A549 (cell line): ENCODE measurements around the gene WDR62. TPM values are rescaled to one million over a fixed set of nuclear protein-coding genes. Genes with fewer than 3 reads are reported as not detected.

Source experiments
- ATAC-seq, 2 experiments: fragments of 200-7000 bp in 1 of 2; fragments of >200 bp in 1 of 2; cut with Nextera tagmentation in 1 of 2; cut with Tn5 transposase in 1 of 2; 3 replicates each; pipeline versions ENCODE4 v1.8.0 to v1.9.1; 2018 to 2020; ENCODE audit warnings: mild to moderate bottlenecking in 1 of 2, moderate library complexity in 1 of 2
- CTCF ChIA-PET: fragments of 300-600 bp; sonication (Branson Sonifier 250); formaldehyde crosslinking; extraction: SDS; loops from one replicate; lab custom pipeline; 2021; ENCODE audit warnings: antibody characterized with exemption, inconsistent platforms; lab: Yijun Ruan, JAX
- POLR2A ChIA-PET: fragments of 350-600 bp; formaldehyde crosslinking; extraction: SDS; loops from one replicate; lab custom pipeline; 2021; ENCODE audit warnings: antibody characterized with exemption, inconsistent platforms; lab: Yijun Ruan, JAX
- DNase-seq, 2 experiments: peaks; one replicate each; pipeline versions ENCODE4 v3.0.0 to v3.0.0-alpha.2; 2011 to 2016; ENCODE audit warnings: low read depth in 1 of 2, low spot score in 1 of 2
- FAIRE-seq: peaks from 2 replicates; lab custom pipeline; 2011; peaks lifted over from hg19 to GRCh38; lab: Jason Lieb, UNC
- H3K27ac ChIP-seq, 2 experiments: fragments of >200 bp; sonication (Bioruptor Twin); formaldehyde crosslinking; 3 replicates each; pipeline ENCODE4 v1.5.1; 2016 to 2017
- H3K4me1 ChIP-seq: fragments of >200 bp; sonication (Bioruptor Twin); formaldehyde crosslinking; 3 replicates; pipeline ENCODE4 v1.6.1; 2016
- H3K4me2 ChIP-seq: fragments of >200 bp; sonication (Bioruptor Twin); formaldehyde crosslinking; 3 replicates; pipeline ENCODE4 v1.6.1; 2016
- H3K4me3 ChIP-seq: fragments of >200 bp; sonication (Bioruptor Twin); formaldehyde crosslinking; 3 replicates; pipeline ENCODE4 v1.5.1; 2016
- H3K9me3 ChIP-seq: fragments of >200 bp; sonication (Bioruptor Twin); formaldehyde crosslinking; 3 replicates; pipeline ENCODE4 v1.6.1; 2016
- ATOH8 ChIP-seq: fragments of 250-450 bp; sonication (Bioruptor Pico); IDR thresholded peaks from 2 replicates; pipeline ENCODE4 v1.5.0; 2020; ENCODE audit warnings: low read depth, mild to moderate bottlenecking, moderate library complexity
- BCL3 ChIP-seq: fragments of >200 bp; sonication (Bioruptor Twin); formaldehyde crosslinking; IDR thresholded peaks from 3 replicates; pipeline ENCODE4 v1.6.1; 2016
- BHLHE40 ChIP-seq: IDR thresholded peaks from 2 replicates; pipeline ENCODE4 v1.6.1; 2012; ENCODE audit warnings: low read depth, low read length, inconsistent platforms
- CBX2 ChIP-seq: fragments of 200-600 bp; sonication (generic); IDR thresholded peaks from 2 replicates; pipeline ENCODE4 v1.6.1; 2016; ENCODE audit warnings: low read depth, mild to moderate bottlenecking, borderline replicate concordance
- CEBPB ChIP-seq, 2 experiments: fragments of >200 bp in 1 of 2; sonication (Bioruptor Twin) in 1 of 2; formaldehyde crosslinking in 1 of 2; IDR thresholded peaks; 2 replicates each; pipeline ENCODE4 v1.6.1; 2012 to 2016
- EHF ChIP-seq: fragments of 250-450 bp; sonication (Bioruptor Pico); IDR thresholded peaks from 2 replicates; pipeline ENCODE4 v1.5.0; 2020; ENCODE audit warnings: mild to moderate bottlenecking
- FOSB ChIP-seq: fragments of 250-450 bp; sonication (Bioruptor Pico); IDR thresholded peaks from 2 replicates; pipeline ENCODE4 v1.5.0; 2020; ENCODE audit warnings: mild to moderate bottlenecking, moderate library complexity
- HDAC2 ChIP-seq: fragments of 200-600 bp; sonication (generic); IDR thresholded peaks from 2 replicates; pipeline ENCODE4 v1.6.1; 2016
- HES2 ChIP-seq: fragments of >200 bp; sonication (Bioruptor Twin); formaldehyde crosslinking; IDR thresholded peaks from 2 replicates; pipeline ENCODE4 v1.6.1; 2016
- HMGXB4 ChIP-seq: fragments of 250-450 bp; sonication (Bioruptor Pico); IDR thresholded peaks from 2 replicates; pipeline ENCODE4 v1.5.0; 2021; ENCODE audit warnings: mild to moderate bottlenecking, moderate library complexity, borderline replicate concordance
- HOXA7 ChIP-seq: fragments of 250-450 bp; sonication (Bioruptor Pico); IDR thresholded peaks from 2 replicates; pipeline ENCODE4 v1.5.0; 2020; ENCODE audit warnings: mild to moderate bottlenecking, moderate library complexity
- HOXB5 ChIP-seq: fragments of 250-450 bp; sonication (Bioruptor Pico); IDR thresholded peaks from 2 replicates; pipeline ENCODE4 v1.5.0; 2020; ENCODE audit warnings: mild to moderate bottlenecking, moderate library complexity
- JUN ChIP-seq, 2 experiments: fragments of >200 bp; sonication (Bioruptor Twin); formaldehyde crosslinking; IDR thresholded peaks; 2 replicates in 1 of 2; 3 replicates in 1 of 2; pipeline ENCODE4 v1.6.1; 2016 to 2017
- JUNB ChIP-seq: fragments of >200 bp; sonication (Bioruptor Twin); formaldehyde crosslinking; IDR thresholded peaks from 2 replicates; pipeline ENCODE4 v1.6.1; 2016
- MAFK ChIP-seq: fragments of 450-650 bp; IDR thresholded peaks from 2 replicates; pipeline ENCODE4 v1.6.1; 2014; ENCODE audit not compliant: partially characterized antibody
- MAX ChIP-seq: IDR thresholded peaks from 2 replicates; pipeline ENCODE4 v1.6.1; 2012
- MYC ChIP-seq: IDR thresholded peaks from 2 replicates; pipeline ENCODE4 v1.6.1; 2012; ENCODE audit warnings: mild to moderate bottlenecking, inconsistent platforms, low read length, improper control_type of control experiment, borderline replicate concordance
- NFE2L2 ChIP-seq: fragments of 150-350 bp; conservative IDR thresholded peaks from 2 replicates; pipeline ENCODE4 v1.6.1; 2014; ENCODE audit warnings: low read length
- PBX3 ChIP-seq: IDR thresholded peaks from 2 replicates; pipeline ENCODE4 v1.6.1; 2012
- POLR2AphosphoS2 ChIP-seq: conservative IDR thresholded peaks from 2 replicates; pipeline ENCODE4 v1.6.1; 2012; ENCODE audit warnings: low read length, improper control_type of control experiment, inconsistent platforms
- RAD21 ChIP-seq, 2 experiments: fragments of >200 bp in 1 of 2; sonication (Bioruptor Twin) in 1 of 2; formaldehyde crosslinking in 1 of 2; IDR thresholded peaks in 1 of 2; conservative IDR thresholded peaks in 1 of 2; 2 replicates in 1 of 2; 3 replicates in 1 of 2; pipeline ENCODE4 v1.6.1; 2012 to 2018; ENCODE audit warnings: inconsistent platforms in 1 of 2
- RCOR1 ChIP-seq: fragments of 150-350 bp; IDR thresholded peaks from 2 replicates; pipeline ENCODE4 v1.6.1; 2014; ENCODE audit warnings: antibody characterized with exemption, low read length, low read depth
- USF2 ChIP-seq: fragments of 450-650 bp; IDR thresholded peaks from 2 replicates; pipeline ENCODE4 v1.6.1; 2014; ENCODE audit warnings: antibody characterized with exemption
- ZSCAN20 ChIP-seq: fragments of 250-450 bp; sonication (Bioruptor Pico); IDR thresholded peaks from 2 replicates; pipeline ENCODE4 v1.8.0; 2022; ENCODE audit warnings: mild to moderate bottlenecking, moderate library complexity
- WGBS: methylation state at CpG from one replicate; pipeline ENCODE4 v1.1.6; 2017; ENCODE audit errors: missing lambda C conversion rate; 5-methylcytosine and 5-hydroxymethylcytosine counted together
- polyA plus RNA-seq, 4 experiments: library from polyadenylated mRNA; depleted of rRNA in 3 of 4; stranded (reverse); fragments of >200 nt; fragmentation: RNase III in 1 of 4; extraction: RNeasy Plus Mini Kit Qiagen cat#74134 plus additional on column Dnase treatment in 1 of 4; gene quantifications; 2 replicates in 3 of 4; 3 replicates in 1 of 4; pipeline ENCODE4 v1.2.3, GENCODE V29; 2011 to 2017

WDR62 gene
- polyA plus RNA-seq, 2 of the 4 experiments (the other 2 are of a cell fraction): 15.5 to 32.9 TPM

GRCh38 chr19:36106441-36106840 is 51.7 kb downstream of the WDR62 start:
- H3K9me3 ChIP-seq: no peaks in the 10 kb centered on the region
- H3K4me2 ChIP-seq: no peak overlapping the region
- H3K27ac ChIP-seq: no peak overlapping the region
- ATAC-seq: no peak
- ChIA-PET POLR2A (interaction anchor here (0.6 to 6.3 kb wide), 3 partner anchors 9 to 825 kb away, joined by 3 to 52 read pairs (median 4); partner anchors contain the start of genes ALKBH6, POLR2I and TBCB), CTCF (interaction anchor here (0.6 to 15.7 kb wide), 8 partner anchors 11 to 295 kb away, joined by 3 to 157 read pairs (median 4); partner anchors contain the start of genes CAPNS1, THAP8 and WDR62)
- DNase-seq: no peak
- no peak for FAIRE-seq
- no peak overlapping the region for H3K4me3 ChIP-seq
- WGBS: 91% methylated on average over 6 of the region's 6 CpGs
- no peak for TF ChIP-seq FOSB (CRISPR knock-in tag)
- no peak for TF ChIP-seq CEBPB (IDR thresholded peaks at IDR 0.05)
- no peak for TF ChIP-seq HOXB5 (CRISPR knock-in tag)
- TF ChIP-seq NFE2L2: no peak
- no peak for TF ChIP-seq RCOR1
- TF ChIP-seq BHLHE40: no peak
- TF ChIP-seq HOXA7 (CRISPR knock-in tag): no peak
- TF ChIP-seq EHF (CRISPR knock-in tag): no peak
- H3K4me1 ChIP-seq: peaks cover 5% of the 10 kb centered on the region; the same call in 2 of the 3 replicates

GRCh38 chr19:36106991-36107390 is 52.3 kb downstream of the WDR62 start:
- ATAC-seq: no peak
- Histone ChIP-seq H3K4me3 (no peak overlapping the region), H3K27ac (no peak overlapping the region), H3K4me2 (no peak overlapping the region), H3K4me1 (peaks cover 5% of the 10 kb centered on the region; the same call in 2 of the 3 replicates), H3K9me3 (no peaks in the 10 kb centered on the region)
- POLR2A ChIA-PET: interaction anchor here (0.9 to 6.3 kb wide), 2 partner anchors 8 to 36 kb away, joined by 3 to 52 read pairs; partner anchors contain the start of genes POLR2I and TBCB
- WGBS: 88% methylated on average over 5 of the region's 5 CpGs
- CTCF ChIA-PET: interaction anchor here (0.7 to 15.7 kb wide), 7 partner anchors 12 to 267 kb away, joined by 3 to 157 read pairs (median 4); partner anchors contain the start of genes CAPNS1, THAP8 and WDR62
- peak; percentile 39 for FAIRE-seq
- DNase-seq: no peak
- 0 out of 2 replicates have a peak, but pooled peaks have one; percentile 21 for TF ChIP-seq ATOH8 (CRISPR knock-in tag)
- no peak for TF ChIP-seq RAD21 (conservative IDR thresholded peaks at IDR 0.05 in 1 of 2, IDR thresholded peaks at IDR 0.05 in 1 of 2)
- no peak for TF ChIP-seq MAX
- TF ChIP-seq, all 56 proteins: peak for 1

- ChIA-PET CTCF (interaction anchor here (1.5 to 15.7 kb wide), 4 partner anchors 9 to 134 kb away, joined by 3 to 157 read pairs (median 18); partner anchors contain the start of genes THAP8 and WDR62), POLR2A (no interaction called here)
- H3K9me3 ChIP-seq: no peaks in the 10 kb centered on the region
- ATAC-seq (no peak), DNase-seq (no peak), FAIRE-seq (no peak)
- H3K4me1 ChIP-seq: peaks cover 13% of the 10 kb centered on the region
- WGBS: 92% methylated on average over 3 of the region's 3 CpGs
- H3K27ac ChIP-seq: no peak overlapping the region
- H3K4me3 ChIP-seq: no peak overlapping the region
- H3K4me2 ChIP-seq: no peak overlapping the region
- TF ChIP-seq CBX2 (no peak), JUNB (no peak), USF2 (no peak), RAD21 (conservative IDR thresholded peaks at IDR 0.05 in 1 of 2, IDR thresholded peaks at IDR 0.05 in 1 of 2) (no peak), BCL3 (no peak), JUN (IDR thresholded peaks at IDR 0.05) (no peak), PBX3 (no peak), HMGXB4 (CRISPR knock-in tag) (no peak), ZSCAN20 (no peak), HES2 (no peak), HDAC2 (no peak), FOSB (CRISPR knock-in tag) (no peak), POLR2AphosphoS2 (no peak), ATOH8 (CRISPR knock-in tag) (no peak), BHLHE40 (no peak), RCOR1 (no peak), MYC (no peak), MAFK (no peak), NFE2L2 (no peak)
Observed at GRCh38 chr19:36108684-36109083, 54.0 kb downstream of the WDR62 start.
